ENCODE results near the gene RNF207.

The RNF207 gene

GRCh38 chr1:6269720-6270400 is 63.9 kb downstream of the RNF207 start:
- DNase-seq, result no peak

DNA sequence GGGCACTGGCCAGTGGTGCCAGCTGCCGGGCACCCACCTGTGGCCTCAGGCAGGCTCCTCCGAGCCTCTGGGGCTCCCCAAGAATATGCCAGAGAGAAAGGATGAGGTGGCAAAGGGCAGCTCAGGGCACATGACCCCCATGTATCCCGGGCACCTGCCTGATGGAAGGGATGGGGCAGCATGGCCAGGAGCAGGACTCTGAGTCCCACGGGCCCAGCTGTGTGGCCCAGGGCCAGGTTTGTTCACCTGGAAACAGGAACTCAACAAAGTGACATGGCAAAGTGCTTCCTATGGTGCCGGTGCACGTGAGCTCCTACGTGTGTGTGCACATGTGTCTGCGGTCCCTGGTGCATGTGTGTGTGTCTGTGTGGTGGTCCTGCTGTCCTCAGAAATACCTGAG is 64.5 kb downstream of the RNF207 start:
- no peak for DNase-seq
